Effector CD4-positive, alpha-beta T cell (primary cell): ENCODE measurements around the gene YRDC.

Experiments used
- DNase-seq: peaks from one replicate; pipeline ENCODE4 v3.0.0-alpha.2; 2020
- total RNA-seq: gene quantifications from one replicate; lab custom pipeline; 2026; lab: John Stamatoyannopoulos, UW

YRDC gene
- 37.7 reads per million, percentile 62 among the genes with 10 or more reads in this experiment for total RNA-seq

GRCh38 chr1:37807555-37808368 lies at the start of gene YRDC, which contains the start of gene C1orf122:
TSS of gene YRDC (minus strand) at chr1:37808208. CDS start at chr1:37808180, 28 bp downstream.
TSS of gene C1orf122 (plus strand) at chr1:37807790. CDS start at chr1:37808405, 615 bp downstream.
- DNase-seq: peak; percentile 90

- DNase-seq: no peak
Measured at GRCh38 chr1:37854406-37854805, 46.4 kb upstream of the YRDC start.

- no peak for DNase-seq
Measured at GRCh38 chr1:37853157-37853556, 45.1 kb upstream of the YRDC start.

- no peak for DNase-seq
Measured at GRCh38 chr1:37851782-37852210, 43.8 kb upstream of the YRDC start.

GRCh38 chr1:37851262-37851661 lies 43.3 kb upstream of the YRDC start:
- DNase-seq: no peak

GRCh38 chr1:37850352-37850955 lies 42.4 kb upstream of the YRDC start:
- no peak for DNase-seq

GRCh38 chr1:37849480-37849879 lies 41.5 kb upstream of the YRDC start:
- no peak for DNase-seq

GRCh38 chr1:37846647-37847339 lies 38.8 kb upstream of the YRDC start:
- DNase-seq: no peak

- no peak for DNase-seq
Measured at GRCh38 chr1:37845786-37846185, 37.8 kb upstream of the YRDC start.

GRCh38 chr1:37845049-37845646 lies 37.1 kb upstream of the YRDC start:
- no peak for DNase-seq

GRCh38 chr1:37844536-37844935 lies 36.5 kb upstream of the YRDC start:
- no peak for DNase-seq

GRCh38 chr1:37841652-37842051 lies 33.6 kb upstream of the YRDC start:
- no peak for DNase-seq

GRCh38 chr1:37840711-37841110 lies 32.7 kb upstream of the YRDC start:
- no peak for DNase-seq

- DNase-seq: no peak
Measured at GRCh38 chr1:37839676-37840075, 31.7 kb upstream of the YRDC start.

- DNase-seq: no peak
Measured at GRCh38 chr1:37836788-37837187, 28.8 kb upstream of the YRDC start.

- no peak for DNase-seq
Measured at GRCh38 chr1:37831809-37832208, 23.8 kb upstream of the YRDC start.

GRCh38 chr1:37831109-37831508 lies 23.1 kb upstream of the YRDC start:
- DNase-seq: no peak

GRCh38 chr1:37828410-37829074 lies 20.5 kb upstream of the YRDC start:
- DNase-seq: no peak

GRCh38 chr1:37825506-37825905 lies 17.5 kb upstream of the YRDC start:
- no peak for DNase-seq

- no peak for DNase-seq
Measured at GRCh38 chr1:37824001-37824400, 16.0 kb upstream of the YRDC start.

- no peak for DNase-seq
Measured at GRCh38 chr1:37822906-37823815, 15.2 kb upstream of the YRDC start.
